Liver (tissue), 9 donors: Measurements from ENCODE around the gene NKX2-4. TPM values are rescaled to one million over a fixed set of nuclear protein-coding genes. Genes with fewer than 3 reads are reported as not detected.
A peak's percentile ranks its signal among the peaks of the same experiment; 100 is the strongest.

Experiments
- DNase-seq: peaks from one replicate; pipeline ENCODE4 v3.0.0-alpha.2; 2017; ENCODE audit warnings: low spot score
- H3K27ac ChIP-seq, 2 donors: one replicate each; pipeline ENCODE4 v1.7.0; 2013; ENCODE audit warnings: inconsistent platforms in 2 of 2, low read length in 2 of 2, control low read depth in 1 of 2, low read depth in 1 of 2, mild to moderate bottlenecking in 1 of 2
- H3K27me3 ChIP-seq, 4 donors: one replicate each; pipeline versions ENCODE4 v1.6.1 to v1.7.0; 2013; ENCODE audit warnings: low read length in 3 of 4, inconsistent platforms in 1 of 4, mild to moderate bottlenecking in 1 of 4, moderate library complexity in 1 of 4; ENCODE audit not compliant: control insufficient read depth in 4 of 4, insufficient read depth in 4 of 4
- H3K36me3 ChIP-seq, 4 donors: one replicate each; pipeline versions ENCODE4 v1.6.1 to v1.7.0; 2013; ENCODE audit warnings: low read length in 3 of 4, mild to moderate bottlenecking in 3 of 4, low read depth in 1 of 4, moderate library complexity in 1 of 4; ENCODE audit not compliant: control insufficient read depth in 4 of 4, insufficient read depth in 3 of 4
- H3K4me1 ChIP-seq, 4 donors: one replicate each; pipeline versions ENCODE4 v1.6.1 to v1.7.0; 2013; ENCODE audit warnings: low read length in 3 of 4, mild to moderate bottlenecking in 3 of 4, moderate library complexity in 1 of 4; ENCODE audit not compliant: control insufficient read depth in 4 of 4, insufficient read depth in 4 of 4
- H3K4me3 ChIP-seq, 3 donors: one replicate each; pipeline versions ENCODE4 v1.6.1 to v1.7.0; 2013; ENCODE audit warnings: low read length in 3 of 3, control low read depth in 1 of 3, low read depth in 1 of 3, mild to moderate bottlenecking in 1 of 3
- H3K9ac ChIP-seq, 2 donors: one replicate each; pipeline ENCODE4 v1.7.0; 2013; ENCODE audit warnings: low read length in 2 of 2, mild to moderate bottlenecking in 2 of 2, moderate library complexity in 2 of 2, control low read depth in 1 of 2, low read depth in 1 of 2
- H3K9me3 ChIP-seq, 4 donors: one replicate each; pipeline versions ENCODE4 v1.6.1 to v1.7.0; 2013; ENCODE audit warnings: low read length in 3 of 4; ENCODE audit not compliant: control insufficient read depth in 4 of 4
- CTCF ChIP-seq: fragments of 150-350 bp; IDR thresholded peaks from 2 replicates; pipeline ENCODE4 v1.5.1; 2017; ENCODE audit warnings: improper control_type of control experiment, low read depth, low read length; ENCODE audit not compliant: missing input control
- EGR1 ChIP-seq, 2 donors: IDR thresholded peaks; 2 replicates each; pipeline ENCODE4 v1.6.1; 2016 to 2018; ENCODE audit warnings: antibody characterized with exemption in 2 of 2, low read depth in 2 of 2
- FOXA1 ChIP-seq: IDR thresholded peaks from 2 replicates; pipeline ENCODE4 v1.6.1; 2016; ENCODE audit warnings: antibody characterized with exemption
- FOXA2 ChIP-seq: IDR thresholded peaks from 2 replicates; pipeline ENCODE4 v1.6.1; 2016; ENCODE audit warnings: antibody characterized with exemption
- GABPA ChIP-seq, 2 donors: IDR thresholded peaks in 1 of 2; conservative IDR thresholded peaks in 1 of 2; 2 replicates each; pipeline ENCODE4 v1.6.1; 2016; ENCODE audit warnings: antibody characterized with exemption in 2 of 2, mild to moderate bottlenecking in 1 of 2, moderate library complexity in 1 of 2
- HNF4A ChIP-seq, 2 donors: conservative IDR thresholded peaks; 2 replicates each; pipeline ENCODE4 v1.6.1; 2016; ENCODE audit warnings: antibody characterized with exemption in 2 of 2, mild to moderate bottlenecking in 2 of 2
- HNF4G ChIP-seq: IDR thresholded peaks from 2 replicates; pipeline ENCODE4 v1.6.1; 2016; ENCODE audit warnings: antibody characterized with exemption
- JUND ChIP-seq, 2 donors: IDR thresholded peaks; 2 replicates each; pipeline ENCODE4 v1.6.1; 2016; ENCODE audit warnings: antibody characterized with exemption in 2 of 2
- MAX ChIP-seq: IDR thresholded peaks from 2 replicates; pipeline ENCODE4 v1.6.1; 2016; ENCODE audit warnings: antibody characterized with exemption
- NR2F2 ChIP-seq: IDR thresholded peaks from 2 replicates; pipeline ENCODE4 v1.6.1; 2016; ENCODE audit warnings: antibody characterized with exemption
- RAD21 ChIP-seq, 2 donors: IDR thresholded peaks; 2 replicates each; pipeline ENCODE4 v1.6.1; 2016; ENCODE audit warnings: antibody characterized with exemption in 2 of 2, mild to moderate bottlenecking in 2 of 2
- RXRA ChIP-seq, 2 donors: IDR thresholded peaks; 2 replicates each; pipeline ENCODE4 v1.6.1; 2017 to 2018; ENCODE audit warnings: antibody characterized with exemption in 2 of 2, mild to moderate bottlenecking in 1 of 2
- TAF1 ChIP-seq: conservative IDR thresholded peaks from 2 replicates; pipeline ENCODE4 v1.6.1; 2016; ENCODE audit warnings: antibody characterized with exemption, mild to moderate bottlenecking
- YY1 ChIP-seq: IDR thresholded peaks from 2 replicates; pipeline ENCODE4 v1.6.1; 2016; ENCODE audit warnings: antibody characterized with exemption, mild to moderate bottlenecking
- ZBTB33 ChIP-seq: IDR thresholded peaks from 2 replicates; pipeline ENCODE4 v1.6.1; 2016; ENCODE audit warnings: antibody characterized with exemption
- WGBS: extraction: QIAGEN DNeasy Blood & Tissue Kit; methylation state at CpG from one replicate; pipeline ENCODE4 v1.1.7; 2013; 5-methylcytosine and 5-hydroxymethylcytosine counted together
- polyA plus RNA-seq, 2 donors: library from polyadenylated mRNA; stranded (reverse) in 1 of 2; unstranded in 1 of 2; fragments of 200-250 nt in 1 of 2; fragments of >200 nt in 1 of 2; fragmentation: Nextera tagmentation in 1 of 2; extraction: Ambion mirVana in 1 of 2; gene quantifications; one replicate each; pipeline versions ENCODE4 v1.2.1 to v1.2.3, GENCODE V29; 2013 to 2015
- total RNA-seq, 2 donors: library from RNA; depleted of rRNA; stranded (reverse); fragments of >200 nt; gene quantifications; one replicate each; pipeline ENCODE4 v1.2.3, GENCODE V29; 2014
- donor health status: healthy.
- donor health status: healthy.
- donor health status: healthy.
- donor health status: healthy.
- donor health status: healthy.

Gene NKX2-4
- total and polyA plus RNA-seq, 4 donors, result not detected

GRCh38 chr20:21378259-21378658 is 19.1 kb downstream of the NKX2-4 start (continued):
- no peak for TF ChIP-seq CTCF
- TF ChIP-seq MAX, result no peak
- TF ChIP-seq YY1, result no peak
- TF ChIP-seq TAF1, result no peak
- TF ChIP-seq JUND (IDR thresholded peaks at IDR 0.05), result no peak
- no peak for TF ChIP-seq FOXA2
- TF ChIP-seq RXRA (IDR thresholded peaks at IDR 0.05), result peak; percentile 30 to 64

GRCh38 chr20:21377701-21378100 is 19.6 kb downstream of the NKX2-4 start:
- peaks cover 4 to 31% (median 17%) of the 10 kb centered on the region in 4 donors for H3K36me3 ChIP-seq
- H3K9ac ChIP-seq, result no peak overlapping the region
- peaks cover 0 to 3% (median 1%) of the 10 kb centered on the region in 4 donors for H3K4me1 ChIP-seq
- H3K27ac ChIP-seq, result no peak overlapping the region
- no peaks in the 10 kb centered on the region for H3K9me3 ChIP-seq
- 98% methylated on average over 9 of the region's 9 CpGs for WGBS
- no peak for DNase-seq
- no peak overlapping the region for H3K4me3 ChIP-seq
- no peaks in the 10 kb centered on the region for H3K27me3 ChIP-seq
- TF ChIP-seq MAX, result no peak
- no peak for TF ChIP-seq GABPA (IDR thresholded peaks at IDR 0.05 in 1 of 2, conservative IDR thresholded peaks at IDR 0.05 in 1 of 2)
- no peak for TF ChIP-seq EGR1 (IDR thresholded peaks at IDR 0.05; ENCODE audit: low read depth in 2 of 2)
- no peak for TF ChIP-seq FOXA1
- no peak for TF ChIP-seq ZBTB33
- TF ChIP-seq HNF4G, result no peak
- no peak for TF ChIP-seq NR2F2
- TF ChIP-seq TAF1, result no peak

GRCh38 chr20:21376626-21377025 is 20.7 kb downstream of the NKX2-4 start:
- peaks cover 4 to 22% (median 11%) of the 10 kb centered on the region in 4 donors for H3K36me3 ChIP-seq
- no peak for TF ChIP-seq RAD21 (IDR thresholded peaks at IDR 0.05)
- TF ChIP-seq HNF4A (conservative IDR thresholded peaks at IDR 0.05), result no peak
- TF ChIP-seq YY1, result no peak

More at GRCh38 chr20:21376626-21377025, 20.7 kb downstream of the NKX2-4 start:
- no peaks in the 10 kb centered on the region for H3K27me3 ChIP-seq
- no peak overlapping the region for H3K4me3 ChIP-seq
- peaks cover 0 to 3% (median 1%) of the 10 kb centered on the region in 4 donors for H3K4me1 ChIP-seq
- DNase-seq, result no peak
- 95% methylated on average over 3 of the region's 3 CpGs for WGBS
- no peak overlapping the region for H3K27ac ChIP-seq
- H3K9me3 ChIP-seq, result no peaks in the 10 kb centered on the region
- H3K9ac ChIP-seq, result no peak overlapping the region
